GM21786 (cell line): ENCODE data around the gene PPT2.
A peak's percentile ranks its signal among the peaks of the same experiment; 100 is the strongest.
"Not testable (repeated sequence)": the region's sequence is repeated elsewhere in the genome, so short reads cannot be mapped to it uniquely, and the experiment has no call there.

ENCODE experiments used
- ATAC-seq: cut with Tn5 transposase; IDR thresholded peaks from one replicate; pipeline ENCODE4 v1.9.1; 2021; ENCODE audit not compliant: unreplicated experiment

PPT2 gene

DNA sequence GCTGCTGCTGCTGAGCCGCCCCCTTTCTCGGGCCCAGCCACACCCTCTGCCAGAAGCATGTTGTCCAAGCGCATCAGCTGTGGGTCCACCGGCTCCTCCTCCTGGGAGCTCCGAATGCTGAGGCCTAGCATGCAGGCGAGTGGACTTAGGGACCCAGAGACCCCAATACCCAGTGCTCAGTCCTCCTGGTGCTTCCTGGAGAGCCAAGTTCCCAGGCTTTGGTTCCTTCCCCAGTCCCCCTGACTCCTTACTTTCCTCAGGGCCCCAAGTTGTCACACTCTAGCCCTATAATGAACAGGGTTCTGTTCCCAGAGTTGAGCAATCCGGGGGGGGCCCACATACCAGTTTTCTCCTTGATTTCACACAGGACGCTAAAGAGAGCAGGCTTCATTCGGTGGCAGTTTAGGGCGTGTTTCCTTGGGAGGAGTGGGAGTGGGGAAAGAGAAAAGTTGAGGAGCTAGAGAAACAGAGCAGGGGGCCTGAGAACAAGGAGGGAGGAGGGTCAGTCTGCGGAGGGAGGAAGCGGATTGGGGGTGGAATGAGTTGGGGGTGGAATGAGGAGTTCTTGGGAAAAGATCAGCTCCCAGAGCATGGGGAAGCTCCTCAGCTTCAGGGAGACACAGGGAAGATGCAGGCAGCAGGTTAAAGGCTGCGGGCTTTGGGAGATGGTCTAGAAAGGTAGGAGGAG lies 34.6 kb downstream of the PPT2 start:
- ATAC-seq, result no peak

DNA sequence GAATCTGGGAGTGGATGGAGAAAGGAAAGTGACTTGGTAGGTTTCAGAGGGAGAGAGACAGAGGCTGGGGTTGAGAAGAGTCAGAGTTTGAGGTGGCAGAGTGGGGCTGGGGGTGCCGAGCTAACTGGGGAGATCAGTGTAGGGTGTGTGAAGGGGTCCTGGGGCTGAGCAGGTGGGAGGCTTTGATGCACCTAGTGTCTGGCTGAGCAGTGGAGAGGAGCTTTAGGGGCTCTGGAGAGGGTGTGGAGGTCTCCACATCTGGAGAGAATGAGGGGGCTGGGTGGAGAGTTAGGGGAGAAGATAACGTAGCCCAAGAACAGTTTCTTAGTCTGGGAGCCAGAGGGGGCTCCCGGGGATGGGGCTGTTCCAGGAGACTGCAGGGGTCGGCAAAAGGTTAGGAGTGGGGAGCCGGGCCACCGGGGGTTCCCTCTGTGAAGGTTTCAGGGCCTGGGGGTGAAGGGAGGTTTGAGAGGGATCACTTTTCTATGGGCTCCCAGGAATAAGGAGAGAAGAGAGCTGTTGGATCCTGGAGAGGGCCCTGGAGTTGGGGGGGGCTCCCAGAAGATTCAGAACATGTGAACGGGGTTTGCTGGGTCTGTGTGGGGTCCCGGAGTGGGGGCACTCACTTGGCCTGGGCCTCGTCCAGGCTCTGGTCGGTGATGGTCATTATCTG lies 35.3 kb downstream of the PPT2 start:
- no peak for ATAC-seq

DNA sequence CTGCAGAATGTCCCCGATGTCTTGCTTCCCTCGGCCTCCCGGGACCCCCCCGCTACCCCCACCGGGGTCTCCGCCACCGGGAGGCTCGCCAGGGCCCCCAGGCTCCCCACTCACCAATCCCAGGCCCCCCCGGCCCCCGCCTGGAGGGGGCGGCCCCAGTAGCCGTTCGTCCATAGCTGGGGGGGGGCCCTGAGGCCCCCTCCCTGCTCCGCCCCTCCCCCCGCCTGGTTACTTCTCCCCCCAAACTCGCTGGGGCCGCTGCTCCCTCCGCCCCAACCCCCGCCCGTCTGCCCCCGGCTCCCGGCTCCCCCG lies 35.8 kb downstream of the PPT2 start:
- no peak for ATAC-seq

DNA sequence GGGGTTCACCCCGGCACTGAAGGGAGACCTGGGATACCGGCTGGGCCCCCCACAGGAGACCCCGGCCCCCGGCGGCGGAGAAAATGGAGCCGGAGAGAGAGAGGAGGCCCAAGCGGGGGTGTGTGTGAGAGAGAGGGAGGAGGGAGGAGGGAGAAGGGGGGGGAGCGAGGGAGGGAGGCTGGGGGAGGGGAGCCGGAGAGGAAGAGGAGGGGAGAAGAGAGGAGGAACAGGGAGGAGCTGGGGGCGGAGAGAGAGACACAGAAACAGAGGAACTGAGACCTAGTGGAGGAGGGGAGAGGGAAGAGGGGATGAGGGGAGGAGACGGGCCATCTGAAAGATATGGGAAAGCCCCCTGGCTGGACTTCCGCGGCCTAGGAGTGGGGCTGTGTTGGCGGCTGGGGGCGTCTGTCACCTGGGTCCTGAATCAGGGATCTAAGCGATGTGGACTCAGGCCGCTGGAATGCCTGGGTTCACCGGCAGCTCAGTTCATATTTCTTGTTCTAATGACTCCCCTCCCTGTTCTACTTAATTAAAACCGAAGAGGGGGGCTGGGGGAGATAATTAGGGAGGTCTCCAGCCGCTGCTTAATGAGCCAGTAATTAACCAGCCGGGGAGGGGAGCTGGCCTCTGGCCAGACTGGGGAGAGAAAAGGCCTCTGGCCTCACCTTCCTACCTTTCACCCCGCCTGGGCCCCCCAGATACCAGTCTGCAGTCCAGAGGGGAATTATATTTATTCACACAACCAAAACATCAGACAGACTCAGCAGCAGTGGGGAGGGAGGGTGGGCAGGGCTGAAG lies 36.3 kb downstream of the PPT2 start, which contains the start of gene PBX2:
TSS of gene PBX2 (minus strand) at position 149 of the 798 bp plus-strand sequence. CDS start 287 bp downstream, outside the sequence.
- peak; percentile 64 for ATAC-seq

DNA sequence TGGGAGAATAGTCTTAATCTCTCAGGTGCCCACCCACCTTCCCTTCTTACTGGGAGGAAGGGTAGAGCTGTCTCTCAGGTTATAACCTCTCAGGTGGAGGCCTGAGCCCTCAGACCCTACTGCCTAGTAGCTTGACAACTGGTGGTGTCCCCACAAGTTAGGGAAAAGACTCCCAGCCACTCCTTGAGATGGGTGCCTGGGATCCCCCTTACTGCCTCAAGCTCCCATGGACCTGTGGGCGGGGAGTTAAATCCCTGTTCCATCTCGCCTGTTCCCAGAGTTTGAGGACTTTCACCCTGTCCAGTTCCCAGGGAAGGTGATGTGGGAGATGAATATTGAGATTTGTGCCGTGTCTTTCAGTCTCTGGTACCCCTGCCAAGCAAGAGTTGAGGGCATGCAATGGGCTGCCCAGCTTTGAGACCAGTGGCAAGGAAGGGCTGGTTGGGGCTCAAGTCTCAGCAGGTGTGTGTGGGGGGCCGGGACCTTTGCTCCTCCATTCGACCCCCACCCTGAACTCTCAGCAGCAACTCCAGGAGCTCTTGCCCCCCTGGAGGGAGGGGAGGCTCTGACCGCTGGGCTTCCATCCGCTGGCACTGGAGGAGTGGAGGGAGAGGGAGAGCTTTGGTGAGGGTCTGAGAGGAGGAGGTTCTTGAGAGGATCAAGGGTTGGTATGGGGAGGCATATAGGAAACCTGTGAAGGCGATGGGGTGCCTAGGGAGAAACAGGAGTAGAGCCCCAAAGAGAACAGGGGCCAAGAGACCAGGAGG lies 37.2 kb downstream of the PPT2 start:
- no peak for ATAC-seq

DNA sequence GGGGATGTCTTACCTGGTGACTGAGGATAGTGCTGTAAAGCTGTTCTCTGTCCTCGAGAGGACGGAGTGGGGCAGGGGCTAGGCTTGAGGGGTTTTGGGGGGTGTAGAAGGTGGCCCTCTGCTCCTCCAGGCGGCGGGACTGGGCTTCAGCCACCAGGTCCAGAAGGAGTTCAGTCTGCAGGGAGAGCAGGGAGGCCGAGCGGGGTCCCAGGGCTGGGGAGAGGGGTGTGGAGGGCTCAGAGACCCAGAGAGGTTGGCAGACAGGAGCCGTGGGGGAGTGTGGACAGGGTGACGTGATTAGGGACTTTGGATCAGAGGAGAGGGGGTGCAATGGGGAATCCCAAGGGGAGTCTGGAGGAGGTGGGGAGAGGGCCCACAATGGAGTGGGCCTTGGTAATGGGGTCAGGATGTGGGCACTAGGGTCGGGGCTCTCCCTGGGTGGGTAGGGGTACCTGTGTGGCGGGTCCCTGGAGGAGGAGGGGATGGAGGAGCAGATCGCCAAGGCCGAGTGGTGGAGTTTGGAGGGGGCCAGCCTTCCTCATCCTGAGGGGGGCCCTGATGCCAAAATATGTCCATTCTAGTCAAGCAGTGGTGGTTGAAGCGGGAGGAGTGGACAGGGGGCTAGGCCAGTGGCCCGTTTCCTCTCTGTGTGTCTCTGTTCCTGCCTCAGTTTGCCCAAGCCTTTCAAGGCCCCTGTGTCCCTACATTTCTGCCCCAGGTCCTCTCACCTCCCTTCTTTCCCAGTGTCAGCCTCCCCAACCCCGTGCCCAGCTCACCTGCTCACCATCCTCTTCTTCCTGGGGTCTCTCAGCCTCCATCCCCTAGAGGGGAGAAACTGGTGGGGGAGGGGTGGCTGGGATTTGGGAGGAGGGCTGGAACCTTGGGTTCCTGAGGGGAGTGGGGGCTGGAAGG lies 38.0 kb downstream of the PPT2 start:
- ATAC-seq, result no peak

DNA sequence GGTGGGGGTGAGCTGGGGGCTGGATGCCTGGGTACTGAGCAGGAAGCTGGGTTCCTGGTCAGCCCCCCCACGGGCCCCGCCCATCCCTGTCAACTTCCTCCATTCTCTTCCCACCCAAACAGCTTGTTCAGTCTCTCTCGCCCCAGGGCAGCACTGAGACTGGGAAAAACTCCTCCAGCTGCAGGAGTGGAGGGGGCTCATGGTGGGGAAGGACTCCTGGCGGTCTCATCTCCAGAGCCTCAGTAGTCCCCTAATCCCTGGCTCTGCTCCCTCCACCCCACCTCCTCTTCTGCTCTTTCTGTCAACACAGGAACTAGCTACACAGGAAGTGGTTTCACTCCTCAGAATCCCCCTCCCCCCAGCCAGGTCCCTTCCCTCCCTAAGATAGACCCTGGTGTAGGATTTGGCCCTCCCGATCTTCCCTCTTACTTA lies 38.7 kb downstream of the PPT2 start, which contains the start of gene GPSM3:
TSS of gene GPSM3 (minus strand) at position 36 of the 432 bp plus-strand sequence. CDS start 130 bp downstream, outside the sequence.
- ATAC-seq, result no peak

DNA sequence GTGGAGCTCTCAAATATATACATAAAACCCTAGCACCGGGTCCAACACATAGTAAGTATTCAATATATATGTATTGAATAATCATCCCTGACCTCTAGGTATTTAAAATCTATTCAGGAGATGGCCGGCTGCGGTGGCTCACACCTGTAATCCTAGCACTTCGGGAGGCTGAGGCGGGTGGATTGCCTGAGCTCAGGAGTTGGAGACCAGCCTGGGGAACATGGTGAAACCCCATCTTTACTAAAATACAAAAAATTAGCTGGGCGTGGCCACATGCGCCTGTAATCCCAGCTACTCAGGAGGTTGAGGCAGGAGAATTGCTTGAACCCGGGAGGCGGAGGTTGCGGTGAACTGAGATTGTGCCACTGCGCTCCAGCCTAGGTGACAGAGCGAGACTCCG lies 39.2 kb downstream of the PPT2 start:
- ATAC-seq, result not testable (repeated sequence)

DNA sequence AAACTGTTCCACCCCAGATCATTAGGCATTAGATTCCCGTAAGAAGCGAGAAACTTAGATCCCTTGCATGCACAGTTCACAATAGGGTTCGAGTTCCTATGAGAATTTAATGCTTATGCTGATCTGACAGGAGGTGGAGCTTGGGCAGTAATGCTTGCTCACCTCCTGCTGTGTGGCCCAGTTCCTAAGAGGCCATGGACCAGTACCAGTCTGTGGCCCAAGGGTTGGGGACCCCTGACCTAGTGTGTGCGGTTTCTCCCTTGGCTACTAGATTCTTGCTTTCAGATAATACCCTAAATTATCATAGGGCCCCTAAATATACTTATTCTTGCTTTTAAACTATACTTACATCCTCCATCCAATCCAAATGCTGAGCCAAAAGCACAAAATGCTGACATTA lies 40.4 kb downstream of the PPT2 start:
- no peak for ATAC-seq

DNA sequence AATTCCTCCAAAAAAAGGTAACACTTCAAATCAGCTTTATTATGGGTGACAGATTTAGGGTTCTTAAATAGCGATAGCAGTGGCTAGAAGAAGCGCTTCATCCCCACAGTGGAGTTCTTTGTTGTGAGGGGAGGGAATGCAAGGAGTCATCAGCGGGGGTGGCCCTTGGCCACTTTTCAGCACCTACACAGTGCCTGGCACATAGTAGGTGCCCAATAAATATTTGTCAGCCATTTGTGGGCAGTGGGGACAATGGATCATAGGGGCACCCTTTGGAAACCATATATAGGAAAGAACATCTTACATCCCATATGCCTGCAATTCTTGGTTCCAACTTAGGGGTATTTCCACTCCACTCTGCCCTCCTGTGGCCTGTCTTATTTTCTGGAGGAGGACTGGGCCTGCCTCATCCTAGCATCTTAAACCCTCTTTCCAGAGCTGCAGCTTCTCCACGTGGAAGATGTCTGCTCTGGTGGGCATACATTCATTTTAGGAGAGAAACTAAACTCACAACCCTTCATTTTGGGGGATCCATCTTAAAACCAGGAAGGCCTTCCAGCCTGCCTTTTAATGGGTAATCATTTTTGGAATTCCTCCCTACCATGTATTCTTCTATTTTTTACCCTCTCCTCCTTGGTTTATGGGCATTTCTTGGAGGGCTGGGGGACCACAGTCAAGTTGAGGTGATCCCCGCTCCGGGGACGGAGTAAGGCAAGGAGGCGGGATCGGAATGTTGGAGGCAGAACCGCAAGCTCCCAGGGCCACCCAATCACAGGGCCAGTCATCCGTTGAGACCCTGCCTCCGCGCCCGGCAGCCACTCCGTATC lies 41.1 kb downstream of the PPT2 start:
- no peak for ATAC-seq

DNA sequence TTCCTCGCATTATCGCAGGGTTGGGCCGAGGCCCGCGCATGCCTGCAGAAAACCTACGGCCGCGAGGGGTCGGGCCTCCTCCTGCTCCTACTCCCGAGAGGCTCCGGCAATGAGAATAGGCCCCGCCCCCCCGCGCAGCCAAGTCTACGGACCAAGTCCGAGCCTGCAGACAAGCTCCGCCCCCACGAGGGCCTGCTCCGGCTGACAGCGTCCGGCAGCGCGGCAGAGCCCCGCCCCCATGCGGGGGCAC lies 41.6 kb downstream of the PPT2 start:
- peak; percentile 71 for ATAC-seq

DNA sequence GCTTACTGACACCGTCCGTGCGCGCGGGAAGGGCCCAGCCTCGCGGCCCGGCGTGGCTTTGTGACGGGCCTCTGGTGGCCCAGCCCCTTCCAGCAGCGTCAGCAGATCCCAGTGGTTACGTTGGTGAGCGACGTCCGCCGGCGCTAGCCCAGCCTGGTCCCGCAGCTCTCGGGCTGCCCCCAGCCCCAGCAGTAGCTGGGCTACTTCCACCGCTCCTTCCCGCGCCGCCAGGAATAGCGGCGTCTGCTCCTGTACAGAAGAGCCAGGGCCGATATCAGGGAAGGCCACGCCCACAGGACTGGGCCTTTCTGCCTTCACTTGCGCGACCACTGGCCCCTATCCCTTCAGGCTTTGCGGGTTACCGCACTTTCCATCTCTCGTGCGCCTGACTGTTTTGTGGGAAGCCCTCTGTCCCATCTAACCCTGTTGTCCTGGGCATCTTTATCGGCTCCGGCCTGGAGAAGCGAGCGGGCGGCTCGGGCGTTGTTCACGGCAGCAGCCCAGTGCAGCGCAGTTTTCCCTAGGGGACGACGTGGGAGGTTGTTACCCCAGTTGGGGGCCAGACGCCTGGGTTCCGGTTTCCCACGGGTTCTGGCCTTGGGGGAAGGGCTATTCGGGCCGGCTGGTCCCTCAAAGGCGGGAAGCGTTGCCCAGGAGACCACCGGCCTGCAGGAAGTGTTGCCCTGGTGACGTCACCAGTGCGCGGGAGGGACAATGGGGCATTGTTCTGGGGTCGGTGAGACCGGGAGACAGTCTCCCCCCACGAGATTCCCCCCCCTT lies 42.2 kb downstream of the PPT2 start:
- ATAC-seq, result no peak

DNA sequence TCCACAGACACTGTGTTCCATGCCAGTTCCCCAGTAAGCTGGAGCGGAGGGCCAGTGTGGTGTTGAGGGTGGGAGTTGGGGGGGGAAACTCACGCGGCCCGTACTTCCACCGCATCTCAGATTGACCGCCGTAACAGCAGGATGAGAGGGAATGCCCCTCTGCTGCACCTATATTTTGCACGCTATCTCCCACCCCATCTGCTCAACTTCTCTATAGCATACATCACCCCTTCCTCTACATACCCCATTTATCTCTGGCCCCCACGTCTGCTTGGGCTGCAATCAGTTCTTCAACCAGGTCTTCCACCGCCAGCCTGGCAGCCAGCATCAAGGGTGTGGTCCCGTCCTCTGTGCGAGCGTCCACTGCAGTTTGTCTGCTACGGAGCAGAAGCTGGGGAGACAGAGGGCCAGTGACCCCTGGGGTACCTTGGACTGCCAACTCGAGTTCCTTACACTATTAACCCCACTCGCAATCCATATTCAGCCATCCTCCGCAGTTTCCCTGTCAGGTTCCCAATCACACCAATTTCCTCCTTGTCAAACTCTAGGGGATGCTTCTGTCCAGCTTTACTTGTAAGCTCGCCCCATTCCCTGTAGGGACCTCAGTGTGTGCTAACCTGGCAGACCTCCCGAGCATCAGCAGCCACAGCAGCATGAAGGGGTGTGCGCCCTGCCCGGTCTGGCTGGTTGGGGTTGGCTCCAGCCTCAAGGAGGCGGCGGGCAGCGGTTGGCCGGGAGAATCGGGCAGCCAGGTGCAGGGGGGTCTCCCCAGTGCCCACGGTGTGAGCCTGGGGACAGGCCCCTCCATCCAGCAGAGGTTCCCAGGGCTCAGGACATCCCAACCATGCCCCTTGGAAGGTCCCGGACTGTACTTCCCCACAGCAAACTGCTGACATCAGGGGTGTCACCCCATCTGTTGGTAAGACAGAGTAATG lies 43.0 kb downstream of the PPT2 start:
- no peak for ATAC-seq

DNA sequence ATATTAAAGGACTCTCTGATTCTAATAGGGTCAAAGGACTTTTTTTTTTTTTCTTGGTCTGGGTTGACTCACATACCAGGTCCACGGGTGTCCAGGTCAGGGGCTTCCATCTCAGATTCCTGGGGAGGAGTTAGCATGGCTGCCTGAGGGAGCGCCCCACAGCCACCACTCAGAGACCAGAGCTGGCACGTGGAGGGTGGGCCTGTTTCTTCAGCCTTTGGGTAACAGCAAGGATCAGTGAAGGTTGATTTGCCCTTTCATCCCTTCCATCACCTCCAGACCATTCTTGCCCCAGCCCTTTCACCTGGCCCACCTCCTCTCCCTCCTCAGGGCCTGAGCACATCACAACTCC lies 44.4 kb downstream of the PPT2 start:
- no peak for ATAC-seq

DNA sequence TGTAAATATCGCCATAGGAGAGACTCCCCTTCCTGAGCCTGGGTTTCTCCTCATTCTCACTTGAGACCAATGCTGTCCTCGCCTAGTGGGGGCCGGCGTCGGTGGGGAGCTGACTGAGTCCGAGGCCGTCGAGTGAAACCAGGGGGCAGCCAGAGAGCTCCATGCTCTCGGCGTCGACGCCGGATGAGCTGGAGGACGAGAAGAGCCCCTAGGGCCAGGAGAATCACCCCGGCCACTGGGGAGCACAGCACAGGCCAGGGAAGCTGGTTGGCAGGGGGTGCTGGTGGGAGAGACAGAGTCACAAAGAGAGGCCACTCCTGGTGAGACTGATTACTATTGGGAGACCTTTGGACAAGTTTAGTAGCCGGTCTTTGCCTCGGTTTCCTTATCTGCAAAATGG lies 44.9 kb downstream of the PPT2 start:
- ATAC-seq, result no peak

DNA sequence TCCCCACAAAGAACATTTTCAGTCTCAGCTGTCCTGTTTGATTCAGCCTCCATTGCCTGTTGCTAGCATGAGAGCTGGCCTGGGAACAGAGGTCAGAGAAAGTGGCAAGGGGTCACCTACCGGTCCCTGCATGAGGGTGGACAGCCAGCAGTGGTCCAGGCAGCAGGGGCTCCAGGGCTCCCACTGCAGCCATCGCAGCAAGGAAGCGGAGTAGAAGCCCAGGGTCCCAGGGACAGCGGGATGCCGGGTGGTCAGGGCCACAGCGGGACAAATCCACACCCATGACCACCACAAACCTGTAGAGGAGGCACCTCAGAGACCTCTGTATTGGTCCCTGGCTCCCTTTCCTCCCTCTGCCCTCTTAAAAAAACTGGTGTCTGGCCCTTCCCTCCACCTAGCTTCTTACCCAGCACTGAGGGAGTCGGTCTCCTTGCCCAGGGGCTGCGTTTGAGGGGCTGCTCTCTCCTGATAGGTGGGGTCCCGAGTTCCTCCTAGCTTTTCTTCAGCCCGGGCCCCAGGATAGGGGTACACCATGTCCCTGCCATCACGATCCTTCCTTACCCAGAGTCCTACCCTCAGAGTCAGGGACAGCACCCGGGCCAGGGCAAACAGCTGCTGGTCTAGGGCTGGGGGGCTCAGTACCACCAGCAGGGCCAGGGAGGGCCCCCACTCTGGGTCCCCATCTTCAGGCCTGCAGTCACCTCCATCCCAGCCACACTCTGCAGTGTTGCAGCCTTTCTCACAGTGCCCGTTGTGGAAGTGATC lies 47.0 kb downstream of the PPT2 start:
- no peak for ATAC-seq

DNA sequence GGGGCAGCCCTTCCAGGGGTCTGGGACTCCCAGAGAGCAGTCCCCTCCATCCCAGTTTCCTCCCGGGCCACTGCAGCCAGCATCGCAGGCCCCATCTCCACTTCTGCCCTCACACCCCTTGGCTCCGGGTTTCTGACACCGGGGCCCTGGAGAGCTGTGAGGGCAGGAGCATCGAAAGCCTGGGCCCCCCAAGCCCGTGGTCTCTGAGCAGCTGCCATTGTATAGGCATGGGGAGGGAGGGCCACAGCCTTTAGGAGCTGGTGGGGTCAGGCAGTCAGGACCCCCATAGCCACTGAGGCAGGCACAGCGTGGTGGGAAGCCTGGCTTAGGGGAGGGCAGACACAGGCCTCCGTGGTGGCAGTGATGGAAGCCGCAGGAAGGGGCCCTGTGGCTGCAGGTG lies 48.2 kb downstream of the PPT2 start:
- ATAC-seq, result no peak
